HG02798 (cell line): ENCODE measurements around the gene NECTIN4.

ENCODE experiments used
- ATAC-seq: cut with Tn5 transposase; IDR thresholded peaks from one replicate; pipeline ENCODE4 v1.9.1; 2021; ENCODE audit warnings: mild to moderate bottlenecking; ENCODE audit not compliant: unreplicated experiment, poor library complexity

Gene NECTIN4

DNA sequence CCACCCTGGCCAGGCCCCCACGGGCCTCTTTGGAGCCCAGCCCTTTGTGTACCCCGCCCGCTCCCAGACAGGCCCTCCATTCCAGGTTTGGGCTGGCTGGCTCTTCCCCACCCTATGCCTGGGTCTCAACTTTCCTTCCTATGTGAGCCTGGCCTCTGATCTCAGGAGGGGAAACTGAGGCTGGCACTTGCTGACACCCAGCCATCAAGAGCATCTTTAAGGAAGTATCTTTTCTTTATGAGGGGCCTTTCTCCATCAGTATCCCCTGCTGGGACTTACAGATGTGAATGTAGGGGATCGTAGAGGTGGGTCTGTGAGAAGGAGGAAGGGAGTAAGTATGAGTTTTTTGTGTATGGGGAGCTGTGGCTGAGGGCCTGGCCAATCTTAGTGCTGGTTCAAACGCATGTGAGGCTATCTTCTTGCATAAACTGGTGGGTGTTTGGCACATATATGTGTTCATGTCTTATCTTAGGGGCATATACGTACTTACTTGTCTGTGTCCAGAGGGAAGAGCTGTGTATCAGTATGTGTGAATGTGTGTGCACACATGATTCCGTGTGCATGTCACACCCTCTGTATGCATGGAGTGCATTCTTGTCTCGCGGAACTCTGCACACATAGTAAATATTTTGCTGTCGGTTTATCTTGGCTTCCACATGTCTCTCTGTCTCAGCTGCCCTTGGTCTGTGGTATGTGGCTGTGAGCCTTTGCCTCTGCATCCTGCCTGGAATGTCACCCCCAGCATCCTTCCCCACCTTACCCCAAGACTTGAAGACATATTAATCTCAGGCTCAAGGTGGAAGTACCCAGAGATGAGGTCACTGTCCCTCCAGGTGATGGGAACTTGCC, 5.4 kb downstream of the NECTIN4 start:
- ATAC-seq, result no peak

DNA sequence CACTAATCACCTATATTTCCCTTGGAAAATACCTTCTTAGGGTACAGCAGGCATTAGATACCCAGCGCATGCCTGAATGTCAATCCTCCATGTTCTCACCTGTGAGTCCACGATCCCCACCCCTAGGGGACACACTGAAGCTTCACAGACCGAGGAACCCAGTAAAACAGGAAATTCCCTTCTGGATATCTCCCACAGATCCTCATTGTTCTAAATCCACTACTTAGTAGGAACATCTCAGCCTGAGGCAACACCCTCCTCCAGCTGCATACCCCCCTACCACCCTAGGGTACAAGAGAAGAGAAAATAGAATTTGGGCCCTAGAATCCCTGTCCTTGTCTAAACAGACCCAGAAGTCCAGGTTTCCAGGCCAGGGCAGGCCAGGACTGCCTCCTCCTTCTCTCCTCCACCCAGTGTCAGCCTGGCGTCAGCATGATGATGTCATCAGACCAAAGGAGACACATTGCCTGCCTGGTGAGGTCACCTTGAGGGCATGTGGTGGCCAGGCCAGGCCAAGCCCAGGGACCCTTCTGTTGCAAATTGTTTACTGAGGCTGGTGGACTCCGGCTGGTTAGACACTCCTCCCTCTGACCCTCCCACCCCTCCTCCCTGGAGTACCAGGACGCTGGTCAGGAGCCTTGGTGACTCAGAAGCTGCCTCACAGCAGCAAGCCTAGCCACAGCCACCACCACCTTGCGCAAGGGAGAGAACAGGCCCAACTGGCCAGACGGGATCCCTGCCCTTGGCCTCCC, 6.2 kb downstream of the NECTIN4 start:
- no peak for ATAC-seq

DNA sequence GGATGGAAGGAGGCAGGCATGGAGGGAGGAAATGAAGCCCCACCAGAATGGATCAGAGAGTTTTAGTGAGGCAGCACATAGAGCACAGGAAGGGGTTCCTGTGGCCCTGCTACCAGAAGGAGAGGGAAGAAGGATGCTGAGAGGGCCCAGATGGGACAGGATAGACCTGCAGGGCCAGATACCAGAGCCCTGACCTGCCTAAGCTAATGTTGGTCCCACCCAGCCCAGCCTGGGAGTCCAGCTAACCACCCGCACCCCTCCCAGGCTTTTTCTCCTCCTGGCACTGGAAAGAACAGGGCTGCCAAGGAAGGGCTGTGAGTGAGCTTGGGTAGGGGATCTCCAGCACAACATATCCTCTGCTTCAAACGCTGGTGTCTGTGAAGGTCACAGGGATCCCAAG, 6.9 kb downstream of the NECTIN4 start:
- ATAC-seq, result no peak

DNA sequence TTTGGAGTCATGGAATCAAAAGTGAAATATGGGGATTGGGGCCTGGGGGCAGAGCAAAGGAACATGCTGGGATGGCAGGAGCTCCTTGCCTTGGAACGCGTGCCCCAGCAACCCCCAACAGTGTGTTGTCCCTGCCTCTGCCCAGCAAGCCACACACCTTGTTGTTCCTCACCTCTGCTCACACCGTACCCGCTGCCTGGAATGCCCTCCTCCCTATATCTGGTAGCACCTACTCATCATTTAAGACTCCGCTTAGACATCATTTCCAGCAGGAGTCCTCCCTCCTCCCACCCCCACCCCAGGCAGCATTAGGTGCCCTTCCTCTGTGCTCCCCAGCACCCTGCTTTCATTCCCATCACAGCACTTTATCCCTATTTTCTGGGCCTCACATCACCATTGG, 7.8 kb downstream of the NECTIN4 start:
- no peak for ATAC-seq

DNA sequence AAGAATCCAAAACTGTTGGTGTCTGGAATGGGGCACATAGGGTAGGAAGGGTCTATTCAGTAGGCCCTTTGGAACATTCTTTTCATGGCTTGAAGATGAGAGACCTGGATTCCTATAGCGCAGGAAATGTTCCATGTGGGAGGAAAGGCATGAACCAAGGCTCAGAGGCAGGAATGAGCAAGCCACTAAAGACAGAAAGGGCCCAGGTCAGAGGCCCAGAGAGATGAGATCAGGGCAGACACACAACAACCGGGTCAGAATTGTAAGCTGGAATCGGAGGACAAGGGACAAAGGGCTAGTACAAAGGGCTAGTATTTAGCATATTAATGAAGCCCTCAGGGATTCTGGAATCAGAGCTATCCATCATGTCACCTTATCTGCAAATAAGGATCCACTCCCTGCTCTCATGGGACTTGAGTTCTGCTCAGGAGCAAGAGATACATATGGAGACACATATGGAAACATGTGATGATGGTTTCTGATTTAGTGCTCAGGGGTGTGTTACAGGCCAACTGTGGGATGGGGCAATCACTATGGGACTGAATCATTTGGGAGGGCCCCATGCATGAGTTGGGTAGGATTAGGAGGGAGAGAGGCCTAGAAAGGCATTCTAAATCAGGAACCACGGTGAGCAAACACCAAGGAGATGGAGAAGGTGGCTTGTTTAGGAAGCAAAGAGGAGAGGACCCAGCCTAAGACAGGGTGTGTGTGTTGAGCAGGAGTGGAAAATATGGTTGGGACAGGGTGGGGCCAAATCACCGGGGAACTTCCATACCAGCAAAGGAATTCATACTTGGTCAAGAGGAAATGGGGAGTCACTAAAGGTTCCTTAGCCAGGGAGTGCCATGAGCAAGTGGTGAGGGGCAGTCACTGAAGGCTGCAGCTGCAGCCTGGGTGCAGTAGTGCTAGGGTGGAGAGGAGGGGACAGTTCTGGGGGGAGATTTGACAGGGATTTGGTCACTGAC, 8.6 kb downstream of the NECTIN4 start:
- no peak for ATAC-seq

DNA sequence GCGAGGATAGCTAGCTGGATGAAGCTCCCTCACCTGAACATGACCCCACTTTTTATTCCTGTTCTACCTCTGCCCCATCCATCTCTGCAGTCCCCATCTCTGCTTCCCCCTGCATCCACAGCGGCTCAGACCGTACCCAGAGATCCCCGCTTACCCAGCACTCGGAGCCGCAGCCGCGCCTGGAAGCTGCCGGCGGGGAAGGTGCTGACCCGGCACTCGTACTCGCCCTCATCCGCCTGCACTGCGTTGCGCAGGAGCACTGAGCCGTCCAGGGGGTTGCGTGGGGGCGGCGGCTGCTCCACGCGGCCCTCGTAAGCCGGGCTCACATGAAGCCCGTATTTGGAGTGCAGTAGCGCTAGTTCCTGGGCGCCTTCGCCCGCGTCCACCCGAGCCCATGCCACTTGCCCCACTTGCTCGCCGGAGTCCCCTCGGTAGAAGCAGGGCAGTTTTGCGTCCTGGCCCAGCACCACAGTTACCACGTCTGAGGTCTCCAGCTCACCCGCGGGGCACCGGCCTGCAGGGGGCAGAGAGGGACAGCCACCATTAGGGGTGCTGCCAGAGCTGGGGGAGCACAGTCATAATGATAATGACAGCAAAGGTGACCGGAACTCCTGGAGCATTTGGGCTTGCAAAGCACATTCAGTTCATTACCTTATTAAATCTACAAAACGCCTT, 9.8 kb downstream of the NECTIN4 start:
- no peak for ATAC-seq

DNA sequence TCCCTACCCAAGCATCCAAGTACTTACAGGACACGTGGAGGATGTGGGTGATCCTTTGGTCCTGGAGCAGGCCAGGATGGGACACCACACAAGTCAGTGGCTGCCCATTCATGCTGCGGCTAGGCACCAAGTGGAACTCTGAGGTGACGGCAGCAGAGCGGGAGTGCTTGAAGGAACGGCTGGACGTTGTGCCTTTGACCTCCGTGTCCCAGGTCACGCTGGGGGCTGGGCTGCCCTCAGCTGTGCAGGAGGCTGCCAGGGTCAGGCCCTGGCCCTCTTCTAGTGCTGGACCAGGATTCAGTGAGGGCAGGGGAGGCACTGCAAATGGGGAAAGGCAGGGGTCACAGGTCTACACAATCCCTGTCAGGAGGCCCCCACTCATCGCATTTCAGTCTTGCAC, 11.9 kb downstream of the NECTIN4 start:
- ATAC-seq, result no peak

DNA sequence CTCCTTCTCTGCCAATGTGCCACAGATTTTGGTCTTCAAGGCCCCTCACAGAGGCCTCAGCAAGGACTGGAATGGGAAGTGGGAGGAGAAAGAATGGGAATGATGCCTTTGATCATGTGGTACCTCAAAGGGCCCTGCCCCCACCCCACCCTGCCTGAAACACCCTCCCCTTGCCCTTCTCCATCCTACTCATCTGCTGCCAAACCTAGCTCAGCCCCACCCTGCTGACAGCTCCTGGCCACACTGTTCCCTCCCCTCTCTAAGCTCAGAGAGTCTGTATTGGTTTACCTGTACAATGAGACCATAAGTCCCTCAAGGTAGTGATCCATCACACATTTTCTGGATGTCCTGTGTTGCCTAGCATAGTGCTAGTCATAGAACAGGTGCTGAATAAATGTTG, 12.9 kb downstream of the NECTIN4 start:
- ATAC-seq, result no peak

DNA sequence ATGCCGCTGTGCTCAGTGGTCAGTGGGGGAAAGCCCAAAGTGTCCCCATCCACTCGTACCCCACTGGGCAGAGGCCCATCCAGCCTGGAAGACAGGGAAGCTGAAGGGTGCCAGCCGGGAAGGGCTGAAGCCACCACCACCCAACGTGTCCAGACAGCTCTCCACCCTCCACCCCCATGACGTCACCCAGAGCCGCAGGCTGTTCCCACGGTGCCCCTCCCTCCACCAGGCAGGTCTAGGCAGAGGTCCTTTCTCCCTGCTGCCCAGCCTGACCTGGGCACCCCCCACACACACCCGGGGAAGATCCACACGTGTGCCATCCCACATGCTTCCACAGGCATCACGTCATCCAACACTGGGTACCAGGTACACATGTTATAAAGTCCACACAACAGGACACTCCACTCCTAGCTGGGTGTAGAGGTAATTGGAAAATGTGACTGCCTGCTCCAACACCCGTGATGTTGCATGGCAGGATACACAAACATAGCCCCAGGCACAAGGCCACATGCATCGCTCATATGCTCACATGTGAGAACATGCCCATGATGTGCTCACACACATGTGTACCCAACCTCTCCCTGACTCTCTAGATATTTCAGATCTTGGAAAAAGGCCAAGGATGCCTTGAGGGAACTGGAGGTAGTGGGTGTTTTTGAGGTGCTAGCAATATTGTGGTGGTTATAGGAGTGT, 14.5 kb downstream of the NECTIN4 start:
- ATAC-seq, result no peak

DNA sequence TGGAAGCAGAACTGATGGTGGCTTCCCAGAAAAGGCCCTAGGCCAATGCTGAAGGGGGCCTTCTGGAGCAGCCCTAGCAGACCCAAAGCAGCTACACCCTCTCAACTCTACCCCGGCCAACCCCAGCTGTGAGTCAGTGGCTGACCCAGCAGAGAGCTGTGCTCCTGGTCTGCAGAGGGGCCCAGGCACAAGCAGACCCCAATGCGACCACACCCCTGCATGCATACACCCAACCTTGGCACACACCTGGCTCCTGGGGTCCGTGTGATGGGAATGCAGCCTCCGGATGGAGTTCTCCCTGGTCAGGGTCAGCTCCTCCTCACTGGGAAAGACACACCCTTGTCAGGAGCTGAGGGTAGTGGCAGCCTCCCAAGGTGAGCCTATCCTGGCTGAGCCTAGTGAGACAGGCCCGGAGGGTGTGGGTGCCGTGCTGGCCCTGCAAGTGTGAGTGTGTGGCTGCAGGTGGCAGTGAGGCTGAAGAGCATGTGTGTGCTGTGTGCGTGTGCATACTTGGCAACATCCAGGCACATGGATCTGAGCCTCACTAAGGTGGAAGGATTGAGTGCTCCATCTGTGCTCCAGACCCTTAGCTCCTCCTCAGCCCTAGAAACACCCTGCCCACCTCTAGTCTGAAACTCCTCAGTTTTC, 15.8 kb downstream of the NECTIN4 start:
- no peak for ATAC-seq

DNA sequence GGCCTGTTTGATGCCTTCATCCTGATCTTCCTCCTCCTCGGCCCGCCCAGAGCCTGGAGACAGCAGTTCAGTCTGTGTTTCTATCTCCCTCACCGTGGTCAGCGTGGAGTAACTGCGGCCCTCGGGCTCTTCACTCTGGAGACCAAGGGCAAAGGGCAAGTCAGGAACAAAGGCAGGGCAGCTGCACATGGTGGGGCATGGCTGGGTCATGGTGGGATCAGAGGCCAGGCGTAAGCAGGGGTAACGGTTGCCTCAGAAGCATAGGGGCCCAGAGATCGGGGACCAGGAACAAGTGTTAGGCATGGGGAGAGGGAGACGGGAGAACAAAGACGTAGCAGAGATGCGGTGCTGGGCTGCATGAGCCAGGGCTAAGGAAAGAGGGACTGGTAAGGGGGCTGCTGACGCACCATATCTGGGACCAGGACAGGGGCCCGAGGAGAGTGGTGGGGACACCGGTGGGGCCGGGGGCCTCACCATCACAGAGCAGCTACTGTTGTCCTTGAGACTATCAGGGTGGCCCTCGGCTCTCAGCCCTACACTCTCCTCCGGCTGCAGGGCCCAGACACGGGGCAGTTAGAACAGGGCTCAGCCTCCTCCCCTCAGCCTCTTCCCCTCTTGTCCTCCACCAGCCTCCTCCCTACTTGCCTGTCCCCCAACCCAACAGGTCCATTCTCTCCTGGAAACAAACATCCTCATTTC, 16.5 kb downstream of the NECTIN4 start:
- no peak for ATAC-seq

DNA sequence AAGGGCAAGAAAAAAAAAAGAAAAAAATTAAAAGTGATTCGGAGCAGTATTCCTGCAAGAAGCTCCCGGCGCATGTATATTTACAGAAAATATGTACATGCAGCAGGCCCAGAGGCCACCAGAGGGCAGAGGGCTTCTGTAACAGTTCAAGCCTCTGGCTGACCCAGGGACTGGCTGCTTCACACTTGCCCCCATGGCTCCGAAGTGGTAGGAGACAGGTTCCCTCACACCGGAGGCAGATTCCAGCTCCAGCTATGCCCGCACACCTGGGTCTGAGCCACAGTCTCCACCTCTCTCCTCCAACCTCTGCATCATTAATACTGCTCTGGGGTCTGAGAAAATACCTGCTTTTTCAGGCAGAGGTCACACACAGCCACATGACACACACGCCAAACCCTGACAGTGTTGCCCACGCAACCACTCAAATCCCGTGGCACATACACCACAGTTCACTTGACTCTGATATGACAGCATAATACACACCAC, 17.4 kb downstream of the NECTIN4 start:
- no peak for ATAC-seq

DNA sequence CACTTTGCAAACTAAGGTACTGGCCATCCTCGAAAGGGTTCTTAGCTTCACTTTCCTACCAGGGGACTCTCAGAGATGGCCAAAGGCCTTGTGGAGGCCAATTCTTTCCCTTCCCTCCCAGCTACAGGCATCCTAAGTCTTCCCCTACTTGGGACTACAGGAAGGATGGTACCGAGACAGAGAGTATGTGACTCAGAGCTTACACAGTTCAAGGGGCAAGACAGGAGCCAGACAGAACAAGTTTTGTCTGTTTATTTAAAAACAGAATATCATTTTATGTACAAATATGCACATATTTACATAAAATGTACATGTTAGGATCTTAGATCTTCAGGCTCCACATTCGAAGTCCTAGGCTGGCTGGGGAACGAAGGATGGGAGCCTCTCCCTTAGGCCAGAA, 18.6 kb downstream of the NECTIN4 start:
- ATAC-seq, result no peak

DNA sequence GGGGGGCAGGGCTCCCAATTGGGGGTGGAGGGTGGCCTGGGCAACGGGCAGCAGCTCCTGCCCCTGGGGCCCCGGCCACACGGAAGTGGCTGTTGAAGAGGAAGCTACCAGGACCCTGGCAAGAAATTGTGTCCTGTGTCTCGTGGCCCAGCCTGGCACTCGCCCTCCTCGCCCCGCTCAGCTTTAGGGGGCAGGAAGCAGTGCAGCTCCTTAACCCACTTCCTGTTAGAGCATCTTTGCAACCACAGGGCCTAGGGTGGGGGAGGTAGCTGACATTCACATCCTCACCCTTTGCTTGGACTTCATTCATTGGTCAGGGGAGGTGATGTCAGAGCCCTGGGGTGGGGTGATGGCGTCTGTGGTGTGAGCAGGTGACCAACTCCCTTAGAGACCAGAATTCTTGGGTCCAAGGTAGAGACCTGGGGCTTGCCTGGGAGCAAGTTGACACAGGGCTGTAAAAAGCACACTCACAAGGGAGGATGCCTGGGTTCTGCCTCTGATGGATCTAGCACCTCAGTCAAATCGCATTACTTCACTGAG, 19.6 kb downstream of the NECTIN4 start, which contains the start of gene ARHGAP30:
Gene ARHGAP30 (minus strand): TSS at position 161 of the 540 bp plus-strand sequence. CDS start 267 bp downstream, outside the sequence.
- ATAC-seq, result peak; percentile 88

DNA sequence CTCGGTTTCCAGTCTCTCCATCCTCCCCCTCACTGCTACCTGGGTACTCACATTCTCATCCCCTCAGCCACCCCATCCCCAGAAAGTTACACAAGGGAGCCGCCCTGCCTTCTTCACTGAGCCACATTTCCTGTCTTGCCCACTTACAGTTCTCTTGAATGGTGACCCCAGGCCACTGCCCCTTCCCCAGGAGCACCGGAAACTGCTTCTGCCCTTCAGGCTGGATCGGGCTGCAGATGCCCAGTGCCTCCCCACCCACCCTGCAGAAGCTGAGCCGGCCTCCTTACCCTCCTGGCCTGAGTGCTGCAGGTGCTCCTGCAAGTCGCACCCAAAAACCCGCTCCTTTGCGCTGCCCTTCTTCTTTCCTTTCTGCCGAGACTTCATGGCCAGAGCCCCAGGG, 20.1 kb downstream of the NECTIN4 start:
- ATAC-seq, result peak; percentile 1

DNA sequence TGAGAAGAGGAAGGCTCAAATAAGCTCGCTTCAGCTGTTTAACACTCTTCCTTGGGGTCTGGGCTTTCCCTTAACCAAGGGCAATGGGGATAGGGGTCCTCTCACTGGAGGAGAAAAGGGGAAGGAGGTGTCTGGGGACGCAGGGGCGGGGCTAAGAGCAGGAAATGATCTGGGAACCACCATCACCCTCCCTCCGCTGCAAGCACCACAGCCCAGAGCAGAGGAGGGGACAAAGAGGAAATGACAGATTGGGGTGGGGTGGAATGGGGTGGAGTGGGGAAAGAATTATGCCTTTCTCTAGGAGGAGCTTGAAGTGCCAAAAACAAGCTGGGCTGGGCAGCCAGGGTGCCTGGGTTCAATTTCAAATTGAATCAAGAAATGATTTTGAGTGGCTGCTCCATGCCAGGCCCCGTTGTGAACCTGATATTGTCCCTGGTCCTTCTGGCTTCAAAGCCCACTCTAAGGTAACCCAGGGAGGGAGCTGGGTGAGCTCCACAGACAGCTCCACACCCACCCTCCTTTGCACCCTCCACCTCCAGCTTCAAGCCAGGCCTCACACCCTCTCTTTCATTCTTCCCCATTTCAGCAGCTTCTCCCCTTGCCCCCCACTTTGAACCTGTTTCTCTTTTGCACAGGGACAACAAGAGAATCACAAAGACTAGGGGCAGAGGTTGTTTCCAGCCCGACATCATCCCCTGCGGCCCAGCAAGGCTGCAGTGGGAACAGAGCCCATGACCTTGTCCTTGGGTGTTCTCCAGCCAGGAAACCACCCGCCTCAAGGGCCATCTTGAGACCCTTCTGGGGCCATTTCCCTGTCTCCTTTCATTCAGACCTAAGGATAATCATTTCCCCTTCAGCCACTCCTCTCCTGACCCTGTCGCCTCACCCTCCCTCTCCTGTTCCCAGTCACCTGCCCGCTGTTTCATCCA, 20.8 kb downstream of the NECTIN4 start:
- peak; percentile 50 for ATAC-seq

DNA sequence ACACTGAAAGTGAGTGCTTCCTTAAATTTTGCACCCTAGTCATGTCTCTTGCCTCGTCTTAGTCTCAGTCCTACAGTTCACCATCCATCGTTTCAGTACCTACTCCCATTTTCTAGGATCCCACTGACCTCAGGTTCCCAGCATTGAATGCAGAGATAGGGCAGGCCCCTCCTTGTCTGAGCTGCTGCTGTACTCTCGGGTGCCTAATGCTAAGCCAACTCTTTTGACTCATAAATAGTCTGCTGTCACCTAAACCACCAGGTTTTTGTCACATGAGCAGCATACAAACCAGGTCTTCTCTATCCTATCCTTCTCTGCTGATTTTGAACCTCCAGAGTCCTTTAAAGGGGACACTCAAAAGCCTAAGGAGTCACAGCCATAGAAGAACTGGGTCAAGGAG, 22.7 kb downstream of the NECTIN4 start:
- no peak for ATAC-seq
